Lower lobe of right lung (tissue), 2 donors: Measurements from ENCODE around the gene RALY. TPM values are rescaled to one million over a fixed set of nuclear protein-coding genes. Genes with fewer than 3 reads are reported as not detected.

Source experiments
- ATAC-seq, 2 donors: fragments of 200-7000 bp; cut with Tn5 transposase; one replicate each; pipeline ENCODE4 v1.9.1; 2020 to 2022; ENCODE audit warnings: mild to moderate bottlenecking in 2 of 2, moderate library complexity in 2 of 2
- DNase-seq: peaks from one replicate; pipeline ENCODE4 v3.0.0-alpha.2; 2020
- H3K27ac ChIP-seq: fragments of 200-600 bp; one replicate; pipeline ENCODE4 v1.8.0; 2022
- H3K27me3 ChIP-seq: fragments of 200-600 bp; one replicate; pipeline ENCODE4 v1.8.0; 2022; ENCODE audit warnings: low read depth
- H3K36me3 ChIP-seq: fragments of 200-600 bp; one replicate; pipeline ENCODE4 v1.8.0; 2022; ENCODE audit warnings: mild to moderate bottlenecking
- H3K4me1 ChIP-seq: fragments of 200-600 bp; one replicate; pipeline ENCODE4 v1.8.0; 2022
- H3K4me3 ChIP-seq: fragments of 200-600 bp; one replicate; pipeline ENCODE4 v1.8.0; 2022; ENCODE audit warnings: mild to moderate bottlenecking
- H3K9me3 ChIP-seq: fragments of 200-600 bp; one replicate; pipeline ENCODE4 v1.8.0; 2022
- intact Hi-C: fragments of 100-400 bp; cut with DNase I; formaldehyde crosslinking; loops from one replicate; pipeline ENCODE4 v1.11.0; 2022
- total RNA-seq: library from RNA; stranded (reverse); fragmentation: NEBNext Ultra II Directional; extraction: Animal tissue kit (Norgen Biotek cat#: 25700); gene quantifications from one replicate; pipeline ENCODE4 v1.2.1, GENCODE V29; 2021
- TF ChIP-seq, protein P1 (sequence below): fragments of 200-600 bp; IDR thresholded peaks from one replicate; pipeline ENCODE4 v1.8.0; 2022; ENCODE audit warnings: antibody characterized with exemption, mild to moderate bottlenecking
- donor health status: DM: no; HTN: yes; CAD: no; lungs with severe emphysema.

The RALY gene
- total RNA-seq, 1 donor from 2014 or later: 124 TPM

DNA sequence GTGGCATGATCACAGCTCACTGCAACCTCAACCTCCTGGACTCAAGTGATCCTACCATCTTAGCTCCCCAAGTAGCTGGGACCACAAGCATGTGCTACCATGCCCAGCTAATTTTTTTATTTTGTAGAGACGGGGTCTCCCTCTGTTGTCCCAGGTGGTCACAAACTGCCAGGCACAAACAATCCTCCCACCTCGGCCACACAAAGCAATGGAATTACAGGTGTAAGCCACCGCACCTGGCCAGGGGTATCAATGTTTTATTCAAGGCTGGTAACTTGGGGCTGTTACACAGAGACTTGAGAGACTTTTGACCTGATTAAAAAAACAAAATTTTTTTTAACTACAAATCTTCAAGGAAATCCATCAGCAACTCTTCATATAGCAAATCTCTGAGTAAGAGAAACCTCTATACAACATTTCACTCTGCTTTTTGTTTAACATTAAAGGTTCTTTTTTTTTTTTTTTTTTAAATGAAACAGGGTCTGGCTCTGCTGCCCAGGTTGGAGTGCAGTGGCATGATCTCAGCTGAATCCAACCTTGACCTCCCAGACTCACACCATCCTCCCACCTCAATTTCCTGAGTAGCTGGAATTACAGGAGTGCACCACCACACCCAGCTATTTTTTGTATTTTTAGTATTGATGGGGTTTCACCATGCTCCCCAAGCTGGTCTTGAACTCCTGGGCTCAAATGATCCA, 112.4 kb downstream of the RALY start:
- Histone ChIP-seq H3K4me1 (peaks cover 67% of the 10 kb centered on the region), H3K27ac (no peak overlapping the region), H3K36me3 (peaks cover 71% of the 10 kb centered on the region), H3K9me3 (no peaks in the 10 kb centered on the region), H3K27me3 (no peaks in the 10 kb centered on the region), H3K4me3 (no peak overlapping the region)
- DNase-seq (no peak), ATAC-seq (no peak)
- intact Hi-C loops: no loop called here
- TF ChIP-seq, protein P1, sequence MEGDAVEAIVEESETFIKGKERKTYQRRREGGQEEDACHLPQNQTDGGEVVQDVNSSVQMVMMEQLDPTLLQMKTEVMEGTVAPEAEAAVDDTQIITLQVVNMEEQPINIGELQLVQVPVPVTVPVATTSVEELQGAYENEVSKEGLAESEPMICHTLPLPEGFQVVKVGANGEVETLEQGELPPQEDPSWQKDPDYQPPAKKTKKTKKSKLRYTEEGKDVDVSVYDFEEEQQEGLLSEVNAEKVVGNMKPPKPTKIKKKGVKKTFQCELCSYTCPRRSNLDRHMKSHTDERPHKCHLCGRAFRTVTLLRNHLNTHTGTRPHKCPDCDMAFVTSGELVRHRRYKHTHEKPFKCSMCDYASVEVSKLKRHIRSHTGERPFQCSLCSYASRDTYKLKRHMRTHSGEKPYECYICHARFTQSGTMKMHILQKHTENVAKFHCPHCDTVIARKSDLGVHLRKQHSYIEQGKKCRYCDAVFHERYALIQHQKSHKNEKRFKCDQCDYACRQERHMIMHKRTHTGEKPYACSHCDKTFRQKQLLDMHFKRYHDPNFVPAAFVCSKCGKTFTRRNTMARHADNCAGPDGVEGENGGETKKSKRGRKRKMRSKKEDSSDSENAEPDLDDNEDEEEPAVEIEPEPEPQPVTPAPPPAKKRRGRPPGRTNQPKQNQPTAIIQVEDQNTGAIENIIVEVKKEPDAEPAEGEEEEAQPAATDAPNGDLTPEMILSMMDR: no peak

DNA sequence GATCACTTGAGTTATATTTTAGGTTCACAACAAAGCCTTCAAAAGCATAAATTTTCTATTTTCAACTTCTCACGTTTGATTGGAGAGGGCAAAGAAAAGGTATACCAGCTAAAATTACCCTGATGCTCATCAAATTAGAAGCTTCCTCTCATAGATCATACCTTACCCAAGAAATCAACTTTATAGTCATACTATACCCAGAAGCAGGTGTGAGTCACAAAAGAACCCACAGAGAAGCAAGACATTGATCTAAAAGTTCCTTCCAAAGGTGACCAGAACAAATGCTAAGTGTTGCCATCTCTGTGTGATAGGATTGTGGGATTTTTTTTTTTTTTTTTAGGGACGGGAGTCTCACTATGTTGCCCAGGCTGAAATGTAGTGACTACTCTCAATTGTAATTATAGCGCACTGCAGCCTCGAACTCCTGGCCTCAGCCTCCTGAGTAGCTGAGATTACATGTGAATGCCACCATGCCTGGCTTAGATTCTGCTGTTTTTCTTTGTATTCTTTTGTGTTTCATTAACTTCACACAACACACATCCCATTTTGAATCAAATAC, 115.0 kb downstream of the RALY start:
- Histone ChIP-seq H3K27me3 (no peaks in the 10 kb centered on the region), H3K4me3 (no peak overlapping the region), H3K4me1 (peaks cover 70% of the 10 kb centered on the region), H3K27ac (no peak overlapping the region), H3K36me3 (peaks cover 45% of the 10 kb centered on the region), H3K9me3 (no peaks in the 10 kb centered on the region)
- no peak for DNase-seq
- TF ChIP-seq, protein P1: no peak
- ATAC-seq: no peak
- intact Hi-C loops: no loop called here

DNA sequence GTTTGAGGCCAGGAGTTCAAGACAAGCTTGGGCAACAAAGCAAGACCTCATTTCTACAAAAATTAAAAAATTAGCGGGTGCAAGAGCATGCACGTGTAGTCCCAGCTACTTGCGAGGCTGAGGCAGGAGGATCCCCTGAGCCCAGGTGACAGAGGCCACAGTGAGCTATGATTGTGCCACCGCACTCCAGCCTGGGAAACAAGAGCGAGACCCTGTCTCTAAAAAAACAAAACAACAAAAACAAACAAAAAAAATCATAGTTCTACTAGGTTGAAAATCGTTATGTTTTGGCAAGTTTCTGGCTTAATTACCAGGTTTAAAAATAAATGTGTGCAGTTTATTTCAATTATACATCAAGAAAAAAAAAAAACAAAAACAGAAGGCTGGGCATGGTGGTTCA, 115.7 kb downstream of the RALY start:
- peaks cover 70% of the 10 kb centered on the region for H3K4me1 ChIP-seq
- H3K4me3 ChIP-seq: no peak overlapping the region

DNA sequence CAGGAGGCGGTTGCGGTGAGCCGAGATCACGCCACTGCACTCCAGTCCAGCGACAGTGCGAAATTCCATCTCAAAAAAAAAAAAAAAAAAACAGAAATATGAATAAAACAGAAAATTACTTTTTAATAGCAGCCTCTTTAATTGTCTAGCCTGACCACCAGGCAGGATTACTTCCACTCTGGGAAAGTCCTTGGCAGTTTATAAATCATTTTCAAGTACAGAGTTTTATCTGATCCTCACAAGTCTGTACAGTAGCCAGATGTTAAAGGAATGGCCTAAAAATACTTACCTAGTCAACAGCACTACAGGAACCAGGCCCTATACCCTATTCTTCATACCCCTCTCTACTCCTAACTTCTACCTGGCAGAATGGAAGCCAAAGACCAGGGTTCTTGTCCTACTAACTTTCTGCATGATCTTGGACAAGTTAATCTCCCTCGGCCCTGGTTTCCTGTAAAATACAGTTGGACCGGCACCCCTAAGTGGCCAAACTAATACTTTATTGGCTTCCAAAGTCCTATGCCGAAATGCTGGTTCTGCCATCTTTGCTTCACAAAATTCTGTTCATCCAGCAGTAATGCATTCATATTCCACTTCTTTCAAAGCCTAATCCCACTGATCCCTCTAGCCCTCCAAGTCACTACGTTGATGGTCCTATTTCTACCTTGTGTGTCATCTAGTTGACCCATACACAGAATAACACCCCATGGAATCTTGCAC, 116.5 kb downstream of the RALY start:
- Histone ChIP-seq H3K9me3 (no peaks in the 10 kb centered on the region), H3K4me1 (peaks cover 65% of the 10 kb centered on the region), H3K27ac (peak overlapping the region; percentile 99), H3K36me3 (peaks cover 30% of the 10 kb centered on the region), H3K4me3 (peak overlapping the region; percentile 96), H3K27me3 (no peaks in the 10 kb centered on the region)
- intact Hi-C loops: no loop called here
- DNase-seq: no peak
- TF ChIP-seq, protein P1: no peak
- no peak for ATAC-seq

More for the DNA sequence above, 115.7 kb downstream of the RALY start:
- no peak for DNase-seq
- Histone ChIP-seq H3K9me3 (no peaks in the 10 kb centered on the region), H3K27me3 (no peaks in the 10 kb centered on the region), H3K36me3 (peaks cover 38% of the 10 kb centered on the region), H3K27ac (no peak overlapping the region)
- intact Hi-C loops: no loop called here
- ATAC-seq: no peak
- TF ChIP-seq, protein P1: no peak

DNA sequence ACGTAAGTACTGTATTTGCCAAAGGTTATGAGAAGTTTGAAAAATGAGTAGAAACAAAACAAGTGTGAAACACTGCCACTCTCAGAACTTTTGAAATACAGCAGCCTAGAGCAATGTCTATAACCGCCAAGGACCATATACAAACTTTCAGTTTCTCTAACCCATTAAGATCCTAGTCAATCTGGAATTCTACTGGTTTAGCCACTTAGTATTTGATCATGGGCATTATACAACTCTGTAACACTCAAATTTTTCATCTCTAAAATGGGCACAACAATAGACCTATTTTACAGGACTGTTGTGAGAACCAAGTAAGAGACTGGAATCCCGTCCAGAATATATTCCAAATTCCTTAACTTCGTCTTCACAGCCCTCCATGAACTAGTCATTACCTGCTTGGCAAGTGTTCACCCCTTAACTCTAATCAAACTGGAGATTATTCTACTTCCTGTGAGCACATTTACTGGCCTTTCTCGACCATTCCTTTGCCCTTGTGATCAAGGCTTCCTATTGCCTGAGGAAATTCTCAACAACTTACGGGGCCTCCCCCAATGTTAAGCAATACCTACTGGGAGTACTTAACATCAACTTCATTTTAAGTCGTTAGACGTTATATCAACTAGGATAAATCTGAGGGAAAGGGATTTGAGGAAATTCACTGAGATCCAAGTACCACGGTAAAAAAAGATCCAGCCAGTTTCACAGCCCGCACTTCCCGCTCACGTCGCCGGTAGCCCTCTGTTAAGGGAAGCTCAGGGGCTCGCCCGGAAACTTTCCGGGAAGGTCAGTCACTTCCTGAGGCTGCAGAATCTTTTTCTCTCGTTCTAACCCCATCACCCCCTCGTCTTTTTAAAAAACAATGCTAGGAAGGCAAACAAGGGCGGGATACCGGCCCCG, 117.3 kb downstream of the RALY start:
- Histone ChIP-seq H3K27me3 (no peaks in the 10 kb centered on the region), H3K36me3 (peaks cover 22% of the 10 kb centered on the region), H3K27ac (peak overlapping the region; percentile 99), H3K9me3 (no peaks in the 10 kb centered on the region), H3K4me1 (peaks cover 56% of the 10 kb centered on the region), H3K4me3 (peak overlapping the region; percentile 96)
- intact Hi-C loops: no loop called here
- TF ChIP-seq, protein P1: no peak
- no peak for DNase-seq
- ATAC-seq: peak; percentile 44 to 54
